Measurements from ENCODE around the gene DTWD1. TPM values are rescaled to one million over a fixed set of nuclear protein-coding genes. Genes with fewer than 3 reads are reported as not detected.

DTWD1 gene
- total RNA-seq, 2 donors from 2014 or later, result 16.6 to 21.1 TPM

- Histone ChIP-seq H3K27ac (no peak overlapping the region), H3K4me3 (no peak overlapping the region), H3K27me3 (replicated peaks; ENCODE audit: insufficient read depth) (no peaks in the 10 kb centered on the region), H3K36me3 (no peaks in the 10 kb centered on the region), H3K4me1 (replicated peaks) (no peaks in the 10 kb centered on the region), H3K9me3 (no peaks in the 10 kb centered on the region)
- no peak for TF ChIP-seq CTCF (IDR thresholded peaks at IDR 0.05)
- no peak for TF ChIP-seq POLR2A (IDR thresholded peaks at IDR 0.05)
- TF ChIP-seq POLR2AphosphoS5 (IDR thresholded peaks at IDR 0.05), result no peak
- intact Hi-C loops (cut with DNase I), result loop anchor here (10.0 kb wide), 1 partner anchor 330 kb away; no protein-coding TSS in a partner anchor
- WGBS, result 68% methylated on average over 1 of the region's 1 CpG
- no peak for DNase-seq (ENCODE audit: low spot score)
Measured at GRCh38 chr15:49674370-49674769, 53.5 kb downstream of the DTWD1 start.

GRCh38 chr15:49675041-49675440 lies 54.2 kb downstream of the DTWD1 start:
- TF ChIP-seq POLR2AphosphoS5 (IDR thresholded peaks at IDR 0.05), result no peak
- no peak for TF ChIP-seq CTCF (IDR thresholded peaks at IDR 0.05)
- Histone ChIP-seq H3K4me1 (replicated peaks) (no peaks in the 10 kb centered on the region), H3K27me3 (replicated peaks; ENCODE audit: insufficient read depth) (no peaks in the 10 kb centered on the region), H3K36me3 (no peaks in the 10 kb centered on the region), H3K4me3 (no peak overlapping the region), H3K9me3 (no peaks in the 10 kb centered on the region), H3K27ac (no peak overlapping the region)
- intact Hi-C loops (cut with DNase I), result loop anchor here (10.0 kb wide), 1 partner anchor 330 kb away; no protein-coding TSS in a partner anchor
- no peak for DNase-seq (ENCODE audit: low spot score)

GRCh38 chr15:49678655-49679054 lies 57.8 kb downstream of the DTWD1 start:
- Histone ChIP-seq H3K4me1 (replicated peaks) (no peaks in the 10 kb centered on the region), H3K27me3 (replicated peaks; ENCODE audit: insufficient read depth) (no peaks in the 10 kb centered on the region), H3K9me3 (no peaks in the 10 kb centered on the region), H3K4me3 (no peak overlapping the region), H3K27ac (no peak overlapping the region), H3K36me3 (no peaks in the 10 kb centered on the region)
- TF ChIP-seq CTCF (IDR thresholded peaks at IDR 0.05), result no peak
- TF ChIP-seq POLR2A (IDR thresholded peaks at IDR 0.05), result no peak
- no peak for TF ChIP-seq POLR2AphosphoS5 (IDR thresholded peaks at IDR 0.05)
- DNase-seq (ENCODE audit: low spot score), result no peak
- 70% methylated on average over 4 of the region's 4 CpGs for WGBS
- intact Hi-C loops (cut with DNase I), result loop anchor here (10.0 kb wide), 1 partner anchor 326 kb away; no protein-coding TSS in a partner anchor

- H3K4me1 ChIP-seq (replicated peaks), result no peaks in the 10 kb centered on the region
- H3K36me3 ChIP-seq, result no peaks in the 10 kb centered on the region
- TF ChIP-seq CTCF (IDR thresholded peaks at IDR 0.05) (no peak), POLR2AphosphoS5 (IDR thresholded peaks at IDR 0.05) (no peak), POLR2A (IDR thresholded peaks at IDR 0.05) (no peak)
- DNase-seq (ENCODE audit: low spot score), result no peak
- 17% methylated on average over 1 of the region's 1 CpG for WGBS
- intact Hi-C loops (cut with DNase I), result no loop called here
- no peaks in the 10 kb centered on the region for H3K27me3 ChIP-seq (replicated peaks; ENCODE audit: insufficient read depth)
- no peaks in the 10 kb centered on the region for H3K9me3 ChIP-seq
- no peak overlapping the region for H3K4me3 ChIP-seq
- no peak overlapping the region for H3K27ac ChIP-seq
Measured at GRCh38 chr15:49686599-49686998, 65.8 kb downstream of the DTWD1 start.

- no peak for DNase-seq (ENCODE audit: low spot score)
- intact Hi-C loops (cut with DNase I), result no loop called here
- H3K4me1 ChIP-seq (replicated peaks), result no peaks in the 10 kb centered on the region
- H3K27me3 ChIP-seq (replicated peaks; ENCODE audit: insufficient read depth), result no peaks in the 10 kb centered on the region
- no peaks in the 10 kb centered on the region for H3K36me3 ChIP-seq
- WGBS, result 85% methylated on average over 3 of the region's 3 CpGs
- TF ChIP-seq POLR2A (IDR thresholded peaks at IDR 0.05) (no peak), POLR2AphosphoS5 (IDR thresholded peaks at IDR 0.05) (no peak), CTCF (IDR thresholded peaks at IDR 0.05) (no peak)
- no peak overlapping the region for H3K4me3 ChIP-seq
- H3K9me3 ChIP-seq, result no peaks in the 10 kb centered on the region
- no peak overlapping the region for H3K27ac ChIP-seq
Measured at GRCh38 chr15:49688135-49688790, 67.4 kb downstream of the DTWD1 start.

Data from prostate gland (tissue), 2 donors.